Esophagus (tissue), 2 donors: Measurements from ENCODE around the gene C8B. TPM values are rescaled to one million over a fixed set of nuclear protein-coding genes. Genes with fewer than 3 reads are reported as not detected.

Source experiments
- H3K27ac ChIP-seq, 2 donors: one replicate each; pipeline ENCODE4 v1.5.1; 2013; ENCODE audit warnings: low read depth in 2 of 2, mild to moderate bottlenecking in 2 of 2, inconsistent platforms in 1 of 2, low read length in 1 of 2, moderate library complexity in 1 of 2
- H3K27me3 ChIP-seq, 2 donors: one replicate each; pipeline ENCODE4 v1.6.1; 2013; ENCODE audit warnings: low read length in 2 of 2, control low read depth in 1 of 2, mild to moderate bottlenecking in 1 of 2; ENCODE audit not compliant: insufficient read depth in 2 of 2, control insufficient read depth in 1 of 2
- H3K36me3 ChIP-seq, 2 donors: one replicate each; pipeline ENCODE4 v1.6.1; 2013; ENCODE audit warnings: low read length in 1 of 2; ENCODE audit not compliant: control insufficient read depth in 2 of 2, insufficient read depth in 2 of 2
- H3K4me1 ChIP-seq, 2 donors: one replicate each; pipeline ENCODE4 v1.6.1; 2013; ENCODE audit warnings: low read length in 1 of 2; ENCODE audit not compliant: control insufficient read depth in 2 of 2, insufficient read depth in 2 of 2
- H3K4me3 ChIP-seq, 2 donors: one replicate each; pipeline ENCODE4 v1.5.1; 2013; ENCODE audit warnings: low read length in 2 of 2, mild to moderate bottlenecking in 2 of 2, low read depth in 1 of 2, moderate library complexity in 1 of 2
- H3K9me3 ChIP-seq, 2 donors: one replicate each; pipeline ENCODE4 v1.6.1; 2013; ENCODE audit warnings: mild to moderate bottlenecking in 2 of 2, low read depth in 1 of 2, low read length in 1 of 2, moderate library complexity in 1 of 2; ENCODE audit not compliant: control insufficient read depth in 2 of 2, insufficient read depth in 1 of 2
- WGBS, 2 donors: extraction: QIAGEN DNeasy Blood & Tissue Kit; methylation state at CpG; one replicate each; pipeline ENCODE4 v1.1.7; 2013; 5-methylcytosine and 5-hydroxymethylcytosine counted together
- polyA plus RNA-seq, 2 donors: library from polyadenylated mRNA; stranded (reverse); fragments of 200-250 nt; gene quantifications; one replicate each; pipeline ENCODE4 v1.2.3, GENCODE V29; 2013
- donor health status: healthy with polysubstance abuse.
- donor health status: Bipolar disorder and iron deficiency.

The C8B gene
- polyA plus RNA-seq, 2 donors = not detected

GRCh38 chr1:56975446-56975845 is 9.6 kb upstream of the C8B start:
- Histone ChIP-seq H3K27me3 (no peaks in the 10 kb centered on the region), H3K9me3 (no peaks in the 10 kb centered on the region), H3K27ac (no peak overlapping the region), H3K4me1 (no peaks in the 10 kb centered on the region), H3K36me3 (no peaks in the 10 kb centered on the region), H3K4me3 (no peak overlapping the region)
- 74 to 81% methylated on average over 4 of the region's 4 CpGs for WGBS, 2 donors

- WGBS, 2 donors = 75 to 84% methylated on average over 5 of the region's 5 CpGs
- Histone ChIP-seq H3K27ac (no peak overlapping the region), H3K36me3 (no peaks in the 10 kb centered on the region), H3K4me3 (no peak overlapping the region), H3K9me3 (no peaks in the 10 kb centered on the region), H3K27me3 (no peaks in the 10 kb centered on the region), H3K4me1 (no peaks in the 10 kb centered on the region)
Observed at GRCh38 chr1:56973923-56974742, 8.3 kb upstream of the C8B start.

GRCh38 chr1:56972976-56973375 is 7.2 kb upstream of the C8B start:
- Histone ChIP-seq H3K36me3 (no peaks in the 10 kb centered on the region), H3K27me3 (no peaks in the 10 kb centered on the region), H3K4me1 (no peaks in the 10 kb centered on the region), H3K27ac (no peak overlapping the region), H3K9me3 (peaks cover 0 to 2% of the 10 kb centered on the region in 2 donors), H3K4me3 (no peak overlapping the region)
- 57 to 68% methylated on average over 1 of the region's 1 CpG for WGBS, 2 donors

- 82 to 93% methylated on average over 1 of the region's 1 CpG for WGBS, 2 donors
- Histone ChIP-seq H3K27ac (no peak overlapping the region), H3K9me3 (peaks cover 0 to 2% of the 10 kb centered on the region in 2 donors), H3K27me3 (no peaks in the 10 kb centered on the region), H3K36me3 (no peaks in the 10 kb centered on the region), H3K4me3 (no peak overlapping the region), H3K4me1 (no peaks in the 10 kb centered on the region)
Observed at GRCh38 chr1:56970280-56970679, 4.5 kb upstream of the C8B start.

- H3K9me3 ChIP-seq = peaks cover 0 to 2% of the 10 kb centered on the region in 2 donors
- H3K36me3 ChIP-seq = no peaks in the 10 kb centered on the region
- no peaks in the 10 kb centered on the region for H3K4me1 ChIP-seq
- peaks cover 0 to 5% of the 10 kb centered on the region in 2 donors for H3K27me3 ChIP-seq
- H3K4me3 ChIP-seq = no peak overlapping the region
- H3K27ac ChIP-seq = no peak overlapping the region
- WGBS, 2 donors = 83 to 88% methylated on average over 2 of the region's 2 CpGs
Observed at GRCh38 chr1:56968878-56969495, 3.2 kb upstream of the C8B start.

GRCh38 chr1:56967900-56968832 is 2.4 kb upstream of the C8B start:
- Histone ChIP-seq H3K4me3 (no peak overlapping the region), H3K36me3 (no peaks in the 10 kb centered on the region), H3K27ac (no peak overlapping the region), H3K9me3 (peaks cover 0 to 2% of the 10 kb centered on the region in 2 donors), H3K4me1 (no peaks in the 10 kb centered on the region), H3K27me3 (peaks cover 0 to 5% of the 10 kb centered on the region in 2 donors)
- 28 to 41% methylated on average over 15 of the region's 15 CpGs for WGBS, 2 donors

GRCh38 chr1:56967355-56967754 is 1.5 kb upstream of the C8B start:
- no peak overlapping the region for H3K27ac ChIP-seq
- 54 to 78% methylated on average over 3 of the region's 3 CpGs for WGBS, 2 donors

GRCh38 chr1:56966698-56966999 is 834 bp upstream of the C8B start:
- Histone ChIP-seq H3K4me3 (no peak overlapping the region), H3K27ac (no peak overlapping the region), H3K27me3 (peaks cover 0 to 5% of the 10 kb centered on the region in 2 donors), H3K9me3 (peaks cover 0 to 2% of the 10 kb centered on the region in 2 donors), H3K4me1 (no peaks in the 10 kb centered on the region), H3K36me3 (no peaks in the 10 kb centered on the region)
- 93 to 98% methylated on average over 1 of the region's 1 CpG for WGBS, 2 donors

More at GRCh38 chr1:56967355-56967754, 1.5 kb upstream of the C8B start:
- Histone ChIP-seq H3K27me3 (peaks cover 0 to 5% of the 10 kb centered on the region in 2 donors), H3K4me3 (no peak overlapping the region), H3K36me3 (no peaks in the 10 kb centered on the region), H3K4me1 (no peaks in the 10 kb centered on the region), H3K9me3 (peaks cover 0 to 2% of the 10 kb centered on the region in 2 donors)

- H3K36me3 ChIP-seq = no peaks in the 10 kb centered on the region
- 67 to 88% methylated on average over 3 of the region's 3 CpGs for WGBS, 2 donors
- no peaks in the 10 kb centered on the region for H3K4me1 ChIP-seq
- peaks cover 0 to 2% of the 10 kb centered on the region in 2 donors for H3K9me3 ChIP-seq
- H3K27me3 ChIP-seq = peaks cover 0 to 5% of the 10 kb centered on the region in 2 donors
- no peak overlapping the region for H3K27ac ChIP-seq
- no peak overlapping the region for H3K4me3 ChIP-seq
Observed at GRCh38 chr1:56965191-56965590, 624 bp downstream of the C8B start.
